ENCODE results near the gene RTKN2.

Gene RTKN2

GRCh38 chr10:62231371-62231770, 37.3 kb downstream of the RTKN2 start:
- Histone ChIP-seq H3K4me1 (ENCODE audit: control insufficient read depth, low read length) (no peaks in the 10 kb centered on the region), H3K27ac (ENCODE audit: low read depth, low read length) (no peak overlapping the region), H3K4me2 (ENCODE audit: low read length) (no peak overlapping the region), H3K9me2 (replicated peaks; ENCODE audit: control insufficient read depth, low read length) (no peaks in the 10 kb centered on the region), H3K9me3 (ENCODE audit: control insufficient read depth, insufficient read depth, low read length) (no peaks in the 10 kb centered on the region), H4K20me1 (ENCODE audit: control insufficient read depth, insufficient read depth, low read depth, low read length) (no peaks in the 10 kb centered on the region), H3F3A (ENCODE audit: control insufficient read depth, insufficient read depth) (no peaks in the 10 kb centered on the region), H3K79me2 (ENCODE audit: control insufficient read depth, low read length) (no peaks in the 10 kb centered on the region), H3K36me3 (ENCODE audit: control insufficient read depth, low read length) (peaks cover 2% of the 10 kb centered on the region), H3K4me3 (ENCODE audit: low read length) (no peak overlapping the region), H3K27me3 (ENCODE audit: control insufficient read depth, low read length) (no peaks in the 10 kb centered on the region)
- no peak for TF ChIP-seq EZH2phosphoT487 (IDR thresholded peaks at IDR 0.05; ENCODE audit: borderline replicate concordance, low read length)
- TF ChIP-seq, protein P1, sequence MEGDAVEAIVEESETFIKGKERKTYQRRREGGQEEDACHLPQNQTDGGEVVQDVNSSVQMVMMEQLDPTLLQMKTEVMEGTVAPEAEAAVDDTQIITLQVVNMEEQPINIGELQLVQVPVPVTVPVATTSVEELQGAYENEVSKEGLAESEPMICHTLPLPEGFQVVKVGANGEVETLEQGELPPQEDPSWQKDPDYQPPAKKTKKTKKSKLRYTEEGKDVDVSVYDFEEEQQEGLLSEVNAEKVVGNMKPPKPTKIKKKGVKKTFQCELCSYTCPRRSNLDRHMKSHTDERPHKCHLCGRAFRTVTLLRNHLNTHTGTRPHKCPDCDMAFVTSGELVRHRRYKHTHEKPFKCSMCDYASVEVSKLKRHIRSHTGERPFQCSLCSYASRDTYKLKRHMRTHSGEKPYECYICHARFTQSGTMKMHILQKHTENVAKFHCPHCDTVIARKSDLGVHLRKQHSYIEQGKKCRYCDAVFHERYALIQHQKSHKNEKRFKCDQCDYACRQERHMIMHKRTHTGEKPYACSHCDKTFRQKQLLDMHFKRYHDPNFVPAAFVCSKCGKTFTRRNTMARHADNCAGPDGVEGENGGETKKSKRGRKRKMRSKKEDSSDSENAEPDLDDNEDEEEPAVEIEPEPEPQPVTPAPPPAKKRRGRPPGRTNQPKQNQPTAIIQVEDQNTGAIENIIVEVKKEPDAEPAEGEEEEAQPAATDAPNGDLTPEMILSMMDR (IDR thresholded peaks at IDR 0.05; ENCODE audit: low read depth, low read length, poor library complexity, severe bottlenecking): no peak

DNA sequence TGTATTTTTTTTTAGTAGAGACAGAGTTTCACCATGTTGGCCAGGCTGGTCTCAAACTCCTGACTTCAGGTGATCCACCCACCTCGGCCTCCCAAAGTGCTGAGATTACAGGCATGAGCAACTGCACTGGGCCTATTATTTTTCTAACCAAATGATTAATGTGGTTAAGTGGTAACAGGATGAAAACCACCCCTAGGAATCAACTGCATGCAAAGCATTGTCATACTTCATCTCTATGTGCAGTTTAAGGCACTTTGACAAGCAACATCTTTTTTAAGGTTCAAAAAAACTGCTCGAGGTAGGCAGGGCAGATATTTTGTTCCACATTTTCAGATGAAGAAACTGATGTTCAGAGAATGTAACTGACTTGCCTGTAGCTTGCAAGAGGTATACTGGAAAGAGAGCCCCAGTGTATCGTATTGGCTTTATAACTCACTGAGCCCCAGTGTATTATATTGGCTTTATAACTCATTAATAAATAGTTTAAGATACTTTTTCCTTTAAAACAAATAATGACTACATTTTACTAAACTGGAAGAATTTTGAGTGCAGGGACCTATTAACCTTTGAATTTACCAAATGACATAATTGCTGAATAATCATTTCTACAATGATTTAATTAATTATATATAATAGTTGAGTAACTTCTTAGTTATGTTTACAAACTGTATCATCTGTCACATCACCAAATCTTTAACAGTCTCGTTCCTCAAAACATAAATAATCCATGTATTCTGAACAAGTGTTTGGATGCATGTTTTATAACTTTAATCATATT, 38.1 kb downstream of the RTKN2 start:
- no peaks in the 10 kb centered on the region for H3K9me2 ChIP-seq (replicated peaks; ENCODE audit: control insufficient read depth, low read length)
- TF ChIP-seq EZH2phosphoT487 (IDR thresholded peaks at IDR 0.05; ENCODE audit: borderline replicate concordance, low read length): no peak
- TF ChIP-seq, protein P1 (IDR thresholded peaks at IDR 0.05; ENCODE audit: low read depth, low read length, poor library complexity, severe bottlenecking): no peak
- no peaks in the 10 kb centered on the region for H3K27me3 ChIP-seq (ENCODE audit: control insufficient read depth, low read length)
- no peaks in the 10 kb centered on the region for H3K4me1 ChIP-seq (ENCODE audit: control insufficient read depth, low read length)
- H3F3A ChIP-seq (ENCODE audit: control insufficient read depth, insufficient read depth): no peaks in the 10 kb centered on the region
- H3K4me3 ChIP-seq (ENCODE audit: low read length): no peak overlapping the region
- no peak overlapping the region for H3K27ac ChIP-seq (ENCODE audit: low read depth, low read length)
- no peaks in the 10 kb centered on the region for H4K20me1 ChIP-seq (ENCODE audit: control insufficient read depth, insufficient read depth, low read depth, low read length)
- H3K36me3 ChIP-seq (ENCODE audit: control insufficient read depth, low read length): no peaks in the 10 kb centered on the region; the same call in 1 of the 2 replicates
- no peak overlapping the region for H3K4me2 ChIP-seq (ENCODE audit: low read length)
- H3K9me3 ChIP-seq (ENCODE audit: control insufficient read depth, insufficient read depth, low read length): no peaks in the 10 kb centered on the region
- H3K79me2 ChIP-seq (ENCODE audit: control insufficient read depth, low read length): no peaks in the 10 kb centered on the region

- H3K4me3 ChIP-seq (ENCODE audit: low read length): no peak overlapping the region
- no peaks in the 10 kb centered on the region for H3K9me2 ChIP-seq (replicated peaks; ENCODE audit: control insufficient read depth, low read length)
- H3K4me1 ChIP-seq (ENCODE audit: control insufficient read depth, low read length): no peaks in the 10 kb centered on the region
- no peaks in the 10 kb centered on the region for H3K9me3 ChIP-seq (ENCODE audit: control insufficient read depth, insufficient read depth, low read length)
- no peaks in the 10 kb centered on the region for H3K36me3 ChIP-seq (ENCODE audit: control insufficient read depth, low read length)
- no peaks in the 10 kb centered on the region for H3K27me3 ChIP-seq (ENCODE audit: control insufficient read depth, low read length)
- TF ChIP-seq, protein P1 (IDR thresholded peaks at IDR 0.05; ENCODE audit: low read depth, low read length, poor library complexity, severe bottlenecking): no peak
- TF ChIP-seq EZH2phosphoT487 (IDR thresholded peaks at IDR 0.05; ENCODE audit: borderline replicate concordance, low read length): no peak
- no peak overlapping the region for H3K27ac ChIP-seq (ENCODE audit: low read depth, low read length)
- H4K20me1 ChIP-seq (ENCODE audit: control insufficient read depth, insufficient read depth, low read depth, low read length): no peaks in the 10 kb centered on the region
- no peak overlapping the region for H3K4me2 ChIP-seq (ENCODE audit: low read length)
- H3F3A ChIP-seq (ENCODE audit: control insufficient read depth, insufficient read depth): no peaks in the 10 kb centered on the region
- H3K79me2 ChIP-seq (ENCODE audit: control insufficient read depth, low read length): no peaks in the 10 kb centered on the region
Observed at GRCh38 chr10:62225362-62225761, 43.3 kb downstream of the RTKN2 start.
